HG03103 (cell line): ENCODE data around the gene PGM1.
"Not testable (repeated sequence)": the region's sequence is repeated elsewhere in the genome, so short reads cannot be mapped to it uniquely, and the experiment has no call there.

Experiments used
- ATAC-seq: cut with Tn5 transposase; IDR thresholded peaks from one replicate; pipeline ENCODE4 v1.9.1; 2021; ENCODE audit warnings: low read depth; ENCODE audit not compliant: unreplicated experiment

The PGM1 gene

DNA sequence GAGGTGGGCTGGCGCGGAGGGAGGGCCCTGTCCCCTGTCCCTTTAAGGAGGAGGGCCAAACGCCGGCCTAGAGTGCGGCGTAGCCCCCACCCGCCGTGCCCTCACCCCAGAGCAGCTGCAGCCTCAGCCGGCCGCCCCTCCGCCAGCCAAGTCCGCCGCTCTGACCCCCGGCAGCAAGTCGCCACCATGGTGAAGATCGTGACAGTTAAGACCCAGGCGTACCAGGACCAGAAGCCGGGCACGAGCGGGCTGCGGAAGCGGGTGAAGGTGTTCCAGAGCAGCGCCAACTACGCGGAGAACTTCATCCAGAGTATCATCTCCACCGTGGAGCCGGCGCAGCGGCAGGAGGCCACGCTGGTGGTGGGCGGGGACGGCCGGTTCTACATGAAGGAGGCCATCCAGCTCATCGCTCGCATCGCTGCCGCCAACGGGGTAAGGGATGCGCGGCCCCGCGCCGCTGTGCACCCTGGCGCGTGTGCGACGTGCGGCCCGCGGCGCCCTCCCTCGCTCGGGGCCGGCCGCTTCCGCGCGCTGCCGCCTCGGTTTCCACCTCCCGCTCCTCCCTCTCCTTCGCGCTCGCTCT, at the start of gene PGM1:
Gene PGM1, plus strand, starts transcription at position 109 of the 583 bp plus-strand sequence. Its CDS starts 78 bp downstream, at position 187.
- peak; percentile 67 for ATAC-seq

DNA sequence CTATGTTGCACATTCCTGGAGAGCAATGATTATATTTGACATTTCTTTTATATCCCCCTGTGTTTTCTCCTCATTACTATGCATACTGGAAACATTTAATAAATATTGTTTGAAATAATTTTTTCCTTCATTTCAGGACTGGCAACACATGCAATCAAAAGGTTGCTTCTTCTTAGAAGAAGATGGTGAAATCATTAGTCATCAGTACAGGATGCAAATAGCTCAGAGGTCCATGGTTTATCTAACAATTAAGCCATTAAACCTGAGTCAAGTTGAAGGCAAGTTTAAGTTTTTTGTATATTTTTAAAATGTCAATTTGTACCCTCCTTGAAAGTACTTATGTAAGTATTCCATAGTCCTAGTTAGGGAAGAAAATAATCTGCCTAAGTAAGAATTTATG, 47.4 kb upstream of the PGM1 start:
- ATAC-seq, result no peak

DNA sequence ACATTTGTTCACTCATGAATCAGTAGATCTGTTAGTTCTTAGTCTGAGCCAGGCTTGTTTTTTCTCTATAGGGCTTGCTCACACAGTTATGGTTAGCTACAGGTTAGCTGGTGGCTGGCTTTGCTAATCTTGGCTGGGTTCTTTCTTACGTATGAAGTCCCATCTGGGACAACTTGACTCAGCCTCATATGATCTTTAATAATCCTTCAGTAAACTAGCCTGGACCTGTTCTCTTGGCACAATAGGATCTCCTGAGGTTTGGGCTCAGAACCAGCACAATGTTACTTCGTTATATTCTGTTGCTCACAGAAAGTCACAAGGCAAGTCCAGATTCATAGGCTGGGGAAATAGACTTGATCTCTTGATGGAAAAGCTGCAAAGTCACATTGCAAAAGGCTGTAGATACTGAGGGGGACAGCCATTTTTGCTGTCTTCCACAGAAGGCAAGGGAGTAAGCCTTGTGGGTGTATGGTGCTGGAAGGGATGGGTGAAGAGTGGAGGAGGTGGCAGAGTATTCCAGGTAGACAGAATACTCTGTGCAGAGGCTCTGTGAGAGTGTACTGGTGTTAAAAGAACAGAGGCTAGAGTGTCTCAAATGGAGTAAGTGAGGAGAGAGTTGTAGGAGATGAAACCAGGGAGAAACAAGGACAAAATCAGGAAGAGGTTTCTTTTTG, 45.5 kb upstream of the PGM1 start:
- no peak for ATAC-seq

DNA sequence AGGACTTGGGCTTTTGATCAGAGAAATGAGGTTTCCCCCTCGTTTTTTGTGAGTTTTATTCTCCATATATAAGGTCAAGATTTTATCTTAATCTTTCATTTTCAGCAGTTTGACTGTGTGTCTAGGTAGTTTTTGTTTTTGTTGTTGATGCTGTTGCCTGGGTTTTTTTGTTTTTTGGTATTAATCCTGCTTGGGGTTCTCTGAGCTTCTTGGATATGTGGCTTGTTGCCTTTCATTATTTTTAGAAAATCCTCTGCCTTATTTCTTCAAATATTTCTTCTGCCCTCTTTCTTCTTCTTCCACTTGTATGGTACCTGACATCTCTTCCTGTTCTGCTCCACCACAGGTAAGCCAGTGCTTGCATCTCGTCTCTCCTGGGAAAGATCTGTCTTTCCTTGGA, 44.9 kb upstream of the PGM1 start:
- no peak for ATAC-seq

DNA sequence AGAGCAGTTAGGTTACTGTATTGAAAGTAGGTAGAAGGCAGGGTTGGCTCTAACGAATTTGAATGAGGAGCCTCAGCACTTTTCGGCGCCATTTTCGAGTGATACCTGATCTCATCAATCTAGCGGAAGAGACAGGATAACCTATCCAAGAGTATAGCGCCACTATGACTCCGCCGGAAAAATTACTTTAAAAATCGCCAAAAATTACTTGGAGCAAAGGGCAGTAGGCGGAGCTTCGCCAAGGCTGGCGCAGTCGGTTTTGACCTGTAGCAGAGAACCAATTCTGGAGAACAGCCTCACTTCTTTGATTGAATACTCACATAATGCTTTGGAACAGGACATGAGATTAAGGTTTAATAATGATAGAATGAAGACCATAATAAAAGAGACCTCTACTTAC, 44.3 kb upstream of the PGM1 start:
- no peak for ATAC-seq

DNA sequence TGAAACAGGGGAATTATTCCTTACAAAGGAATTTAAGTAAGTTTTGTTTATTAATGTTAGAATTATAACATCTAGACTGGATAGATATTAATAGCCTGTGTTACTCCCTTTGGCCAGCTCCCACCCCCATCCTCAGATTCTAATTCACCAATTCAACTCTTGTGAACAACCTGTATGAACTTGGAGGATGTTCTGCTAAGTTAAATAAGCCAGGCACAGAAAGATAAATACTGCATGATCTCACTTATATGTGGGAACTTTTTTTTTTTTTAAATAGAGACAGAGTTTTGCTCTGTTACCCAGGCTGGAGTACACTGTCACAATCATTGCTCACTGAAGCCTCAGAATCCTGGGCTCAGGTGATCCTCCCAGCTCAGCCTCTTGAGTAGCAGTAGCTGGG, 37.7 kb upstream of the PGM1 start:
- ATAC-seq, result no peak

DNA sequence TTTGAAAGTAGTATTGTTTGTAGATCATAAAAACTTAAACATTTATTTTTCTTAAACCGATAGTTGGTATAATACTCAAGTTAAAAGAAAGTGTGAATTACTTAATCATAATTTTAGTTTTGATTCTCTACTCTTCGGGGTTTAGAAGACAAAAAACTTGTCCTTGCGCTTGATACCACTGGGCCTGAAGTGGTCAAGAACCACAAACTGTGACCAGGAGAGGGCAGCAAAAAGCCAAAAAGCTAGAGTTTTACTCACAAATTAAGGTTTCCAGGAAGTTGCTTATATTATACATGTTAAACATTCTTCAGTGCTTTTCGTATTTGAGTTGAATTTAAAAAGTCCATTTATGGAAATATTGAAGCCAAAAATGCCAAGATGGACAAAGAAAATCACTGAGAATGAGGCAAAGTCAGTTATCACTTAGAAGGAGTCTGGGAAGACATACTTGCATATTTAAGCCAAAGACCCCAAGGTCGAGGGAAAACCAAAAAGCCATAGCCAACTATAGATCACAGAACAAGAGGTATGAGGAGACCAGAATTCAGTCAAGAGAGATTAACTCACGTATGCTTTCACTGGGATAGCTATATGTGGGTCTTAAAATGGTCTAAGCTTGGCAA, 35.7 kb upstream of the PGM1 start:
- ATAC-seq, result no peak

DNA sequence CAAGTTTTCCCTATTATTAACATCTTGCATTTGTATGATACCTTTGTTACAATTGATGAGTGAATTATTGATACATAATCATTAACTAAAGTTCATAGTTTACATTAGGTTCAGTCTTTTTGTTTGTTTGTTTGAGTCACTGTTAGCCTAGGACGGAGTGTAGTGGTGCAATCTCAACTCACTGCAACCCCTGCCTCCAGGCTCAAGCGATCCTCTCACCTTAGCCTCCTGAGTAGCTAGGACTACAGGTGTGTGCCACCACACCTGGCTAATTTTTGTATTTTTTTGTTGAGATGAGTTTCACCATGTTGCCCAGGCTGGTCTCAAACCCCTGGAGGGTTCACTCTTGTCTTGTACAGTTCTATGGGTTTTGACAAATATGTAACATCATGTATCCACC, 33.9 kb upstream of the PGM1 start:
- ATAC-seq, result no peak

DNA sequence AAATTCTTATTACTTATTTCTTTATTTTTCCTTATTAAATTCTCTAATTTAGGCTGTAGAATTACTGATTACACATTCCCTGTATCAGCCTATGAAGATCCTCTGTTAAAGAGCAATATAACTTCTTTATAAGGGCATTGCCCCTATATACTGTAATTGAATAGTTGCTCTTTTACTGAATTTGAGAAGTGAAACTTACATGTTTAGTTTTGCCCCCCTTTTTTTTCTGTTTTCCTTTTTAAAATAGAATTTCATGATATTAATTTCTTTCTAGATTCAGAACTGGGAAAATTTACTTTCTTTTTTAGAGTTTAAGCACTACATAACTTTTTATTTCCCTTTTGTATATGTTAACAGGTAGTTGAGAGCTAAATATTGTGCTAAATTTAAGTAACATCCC, 29.5 kb upstream of the PGM1 start:
- ATAC-seq, result no peak

DNA sequence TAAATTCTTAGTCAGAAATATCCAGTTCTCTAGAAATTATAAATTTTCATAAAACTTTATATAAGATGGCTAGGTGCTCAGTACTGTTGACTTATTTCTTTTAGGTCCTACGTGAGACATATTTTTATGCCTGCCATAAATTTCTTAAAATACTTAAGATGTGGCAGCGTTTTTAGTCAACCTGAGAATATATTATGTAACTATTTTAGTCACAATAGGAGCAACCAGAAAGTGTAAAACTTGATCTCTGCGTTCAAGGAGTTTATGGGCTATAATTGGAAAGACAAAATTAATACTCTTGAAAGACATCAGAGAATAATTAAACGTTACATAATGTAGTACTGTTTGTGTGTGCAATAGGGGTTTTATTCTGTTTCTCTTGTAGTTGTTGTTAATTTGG, 24.1 kb upstream of the PGM1 start:
- ATAC-seq, result no peak

DNA sequence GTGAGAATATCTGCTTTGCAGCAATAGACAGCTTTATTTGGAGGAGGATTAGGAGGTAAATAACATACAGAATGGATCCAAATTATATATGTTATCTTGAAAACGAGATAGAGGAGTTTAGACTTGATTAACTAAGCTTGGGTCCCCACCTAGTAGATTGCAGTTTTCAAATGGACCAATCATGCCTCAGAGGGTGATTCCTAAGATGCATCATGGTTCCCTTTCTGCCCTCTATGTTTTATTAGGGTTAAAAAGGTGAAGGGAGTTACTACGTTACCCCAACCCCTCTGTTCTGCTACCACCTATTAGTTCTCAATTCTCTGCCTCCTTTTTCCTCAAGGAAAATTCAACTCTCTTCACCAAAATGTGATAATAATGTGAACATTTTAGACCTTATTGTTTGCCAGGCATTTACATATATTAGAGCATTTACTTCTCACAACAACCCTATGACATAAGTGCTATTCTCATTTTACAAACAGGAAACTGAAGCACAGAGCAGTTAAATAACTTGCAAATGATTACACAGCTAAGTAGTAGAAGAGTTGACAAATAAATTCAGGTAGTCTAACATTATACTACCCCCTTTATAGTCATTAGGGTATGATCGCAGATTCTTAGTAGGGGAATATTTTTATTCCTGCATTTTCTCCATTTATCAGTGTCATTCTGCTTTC, 23.4 kb upstream of the PGM1 start:
- ATAC-seq, result no peak

DNA sequence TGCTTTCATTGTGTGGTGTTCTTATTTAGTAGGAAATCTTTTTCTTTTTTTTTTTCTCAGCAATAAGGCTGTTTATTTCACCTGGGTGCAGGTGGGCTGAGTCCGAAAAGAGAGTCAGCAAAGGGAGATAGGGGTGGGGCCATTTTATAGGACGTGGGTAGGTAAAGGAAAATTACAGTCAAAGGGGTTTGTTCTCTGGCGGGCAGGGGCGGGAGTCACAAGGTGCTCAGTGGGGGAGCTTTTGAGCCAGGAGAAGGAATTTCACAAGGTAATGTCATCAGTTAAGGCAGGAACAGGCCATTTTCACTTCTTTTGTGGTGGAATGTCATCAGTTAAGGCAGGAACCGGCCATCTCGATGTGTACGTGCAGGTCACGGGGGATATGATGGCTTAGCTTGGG, 20.5 kb upstream of the PGM1 start:
- ATAC-seq, result not testable (repeated sequence)

DNA sequence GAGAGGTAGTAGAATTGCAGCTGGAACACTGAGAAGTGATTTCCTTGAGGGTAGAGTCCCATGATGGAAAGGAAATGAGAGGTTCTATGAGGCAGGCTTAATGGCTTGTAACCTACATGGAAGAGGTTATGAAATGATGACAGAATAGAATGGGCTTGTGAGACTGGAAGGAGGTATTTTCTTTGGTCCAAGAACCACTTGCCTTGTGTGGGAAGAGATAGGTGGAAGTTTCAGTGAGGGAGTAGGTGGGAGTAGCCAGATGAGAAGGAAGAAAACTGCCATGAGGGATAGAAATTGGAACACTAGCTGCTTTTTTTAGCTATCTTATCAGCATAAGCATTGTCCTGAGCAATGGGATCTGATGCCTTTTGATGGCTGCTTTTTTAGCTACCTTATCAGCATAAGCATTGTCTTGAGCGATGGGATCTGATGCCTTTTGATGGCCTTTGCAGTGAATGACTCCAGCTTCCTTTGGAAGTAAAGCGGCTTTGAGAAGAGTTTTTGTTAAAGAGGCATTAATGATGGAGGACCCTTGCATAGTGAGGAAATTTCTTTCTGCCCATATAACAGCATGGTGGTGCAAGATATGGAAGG, 18.9 kb upstream of the PGM1 start:
- ATAC-seq, result not testable (repeated sequence)

DNA sequence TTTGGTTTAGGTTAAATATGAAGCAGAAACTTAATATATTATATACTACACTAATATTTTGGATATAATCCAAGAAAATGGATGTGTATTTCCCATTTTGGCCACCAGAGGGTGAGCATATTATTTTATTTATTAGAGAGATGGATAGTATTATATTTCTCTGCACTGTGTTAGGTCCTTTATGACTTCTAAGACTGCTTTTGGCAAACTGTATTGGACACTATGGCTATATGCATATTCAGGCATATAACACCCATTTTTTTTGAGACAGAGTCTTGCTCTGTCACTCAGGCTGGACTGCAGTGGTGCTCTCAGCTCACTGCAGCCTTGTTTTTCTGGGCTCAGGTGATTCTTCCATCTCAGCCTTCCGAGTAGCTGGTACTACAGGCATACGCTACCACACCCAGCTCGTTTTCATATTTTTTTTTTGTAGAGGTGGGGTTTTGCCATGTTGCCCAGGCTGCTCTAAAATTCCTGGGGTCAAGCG, 17.8 kb upstream of the PGM1 start:
- ATAC-seq, result no peak

DNA sequence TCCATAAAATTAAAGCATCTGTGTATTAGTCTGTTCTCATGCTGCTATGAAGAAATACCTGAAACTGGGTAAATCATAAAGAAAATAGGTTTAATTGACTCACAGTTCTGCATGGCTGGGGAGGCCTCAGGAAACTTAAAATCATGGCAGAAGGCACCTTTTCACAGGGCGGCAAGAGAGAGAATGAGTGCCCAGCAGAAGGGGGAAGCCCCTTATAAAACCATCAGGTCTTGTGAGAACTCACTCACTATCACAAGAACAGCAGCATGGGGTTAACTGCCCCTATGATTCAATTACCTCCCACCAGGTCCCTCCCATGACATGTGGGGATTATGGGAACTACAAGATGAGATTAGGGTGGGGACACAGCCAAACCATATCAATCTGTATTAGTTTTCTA, 6.9 kb upstream of the PGM1 start:
- ATAC-seq, result not testable (repeated sequence)

DNA sequence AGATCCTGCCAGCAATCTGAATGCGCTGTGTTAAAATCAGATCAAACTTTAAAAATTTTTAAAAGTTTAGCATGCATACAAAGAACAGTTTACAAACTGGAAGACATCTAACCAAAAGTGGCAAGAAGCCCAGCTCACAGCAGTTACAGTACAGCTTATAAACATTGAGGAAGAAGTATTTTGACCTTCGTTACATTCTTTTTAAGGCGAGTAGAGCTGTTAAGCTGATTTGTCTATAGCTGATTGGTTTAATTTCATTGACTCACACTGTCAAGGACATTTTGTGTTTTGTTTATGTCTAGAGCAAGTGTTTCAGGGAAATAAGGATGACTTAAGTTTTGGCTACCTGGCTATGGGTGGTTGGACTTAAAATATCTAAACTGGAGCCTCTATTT, 3.0 kb upstream of the PGM1 start:
- ATAC-seq, result no peak

DNA sequence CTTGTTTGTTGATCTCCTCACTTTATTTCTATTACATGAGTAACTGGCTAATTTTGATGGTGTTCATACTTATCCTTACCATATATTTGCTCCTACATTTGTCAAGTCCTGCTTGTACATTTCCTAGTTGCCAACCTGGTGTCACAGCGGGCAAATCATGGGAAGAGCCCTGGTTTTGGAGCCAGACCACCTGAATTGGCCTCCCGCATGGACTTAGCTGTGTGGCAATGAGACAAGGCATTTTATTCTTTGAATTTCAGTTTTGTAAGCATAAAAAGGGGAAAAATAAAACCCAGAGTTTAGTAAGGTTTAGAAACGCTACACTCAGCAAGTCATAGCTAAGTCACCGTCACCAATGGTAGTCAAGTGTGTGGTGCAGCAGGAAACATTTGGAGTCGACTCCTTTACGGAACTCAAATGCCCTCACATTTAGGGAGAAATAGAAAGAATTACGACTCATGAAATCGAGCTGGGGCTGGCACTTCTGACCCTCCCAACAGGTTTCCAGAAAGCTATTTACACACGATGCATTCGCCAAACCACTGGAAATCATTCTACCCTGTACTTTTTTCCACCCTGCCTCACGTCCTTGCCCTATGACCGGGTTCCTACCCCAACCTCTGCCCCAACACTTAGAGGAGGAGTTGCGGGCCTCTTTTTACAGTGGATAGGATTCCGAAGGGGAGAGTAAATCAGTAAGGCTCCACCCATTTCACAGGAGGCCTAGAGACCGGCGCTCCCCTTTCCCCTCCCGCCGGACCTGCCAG, 492 bp upstream of the PGM1 start:
- no peak for ATAC-seq

DNA sequence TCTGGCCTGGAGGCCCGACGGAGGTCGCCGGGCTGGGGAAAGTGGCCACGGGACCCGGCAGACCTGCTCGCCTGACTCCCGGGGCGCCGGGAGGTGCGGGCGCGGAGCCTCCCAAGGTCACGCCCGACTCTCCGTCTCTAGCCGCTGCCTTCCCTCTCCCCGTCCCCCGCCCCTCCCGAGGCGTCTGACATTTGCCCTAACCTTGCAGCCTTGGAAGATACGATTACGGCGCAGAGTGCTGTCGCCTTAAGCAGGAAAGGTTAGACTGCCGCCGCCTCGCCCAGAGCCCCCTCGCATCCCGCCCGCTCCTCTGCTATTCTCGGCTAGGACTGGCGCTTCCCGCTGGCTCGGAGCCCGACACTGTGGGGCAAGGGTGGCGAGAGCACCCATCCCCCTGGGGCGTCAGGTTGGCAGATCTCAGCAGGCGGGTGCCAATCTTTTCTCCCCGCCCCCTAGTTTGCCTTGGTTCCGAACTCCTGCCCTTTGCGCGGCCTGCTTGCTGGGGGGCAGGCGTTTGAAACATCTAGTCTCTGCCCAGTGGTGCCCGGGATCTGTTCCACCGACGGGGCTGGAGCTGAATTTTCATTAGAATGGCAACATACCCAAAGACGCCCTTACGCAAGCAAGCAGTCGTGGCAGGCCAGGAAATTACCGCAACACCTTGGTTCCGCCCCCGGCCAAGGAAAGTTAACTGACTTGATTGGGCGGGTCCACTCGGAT, 835 bp downstream of the PGM1 start:
- ATAC-seq, result peak; percentile 42

DNA sequence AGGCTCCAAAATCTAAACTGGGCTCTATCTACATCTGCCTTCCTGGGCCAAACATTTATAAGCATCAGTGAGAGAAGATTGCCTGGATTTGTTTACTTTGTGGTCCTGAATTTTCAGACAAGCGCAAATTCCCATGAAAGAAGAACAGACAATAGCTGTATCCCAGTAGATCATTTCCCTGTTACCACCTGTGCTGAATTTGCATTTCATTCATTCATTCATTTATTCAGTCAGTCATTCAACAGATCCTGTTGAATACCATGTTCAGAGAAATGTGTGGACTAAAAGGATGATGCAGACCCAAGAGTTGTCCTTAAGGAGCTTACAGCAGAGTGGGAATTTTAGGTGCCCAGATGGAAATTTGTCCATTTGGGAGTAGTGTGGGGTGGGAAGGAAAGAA, 2.2 kb downstream of the PGM1 start:
- ATAC-seq, result no peak

DNA sequence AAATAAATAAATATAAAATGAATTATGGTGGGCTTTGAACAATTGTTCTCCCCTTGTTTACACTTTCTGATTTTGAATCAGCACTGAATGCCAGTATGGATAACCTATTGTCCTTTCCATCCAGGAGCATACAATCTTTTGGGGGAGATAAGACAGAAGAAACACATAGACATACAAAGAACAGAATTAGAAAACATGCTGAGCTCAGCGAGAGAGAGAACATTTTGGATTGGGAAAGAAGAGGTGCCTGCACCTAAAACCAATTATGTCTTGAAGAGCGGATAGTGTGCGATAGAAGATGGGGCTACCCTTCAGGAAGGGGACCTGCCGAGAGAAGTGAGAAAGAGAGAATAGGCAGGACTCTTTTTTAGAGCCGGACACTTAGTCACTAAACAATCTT, 6.6 kb downstream of the PGM1 start:
- no peak for ATAC-seq
